LNCaP clone FGC (cell line): Measurements from ENCODE around the gene ELK3.

Source experiments
- DNase-seq: peaks from one replicate; pipeline ENCODE4 v3.0.0-alpha.2; 2011; ENCODE audit warnings: low read depth
- H3K4me3 ChIP-seq: 2 replicates; pipeline ENCODE4 v1.5.1; 2011; ENCODE audit warnings: mild to moderate bottlenecking, low read depth, low read length, control low read depth
- CTCF ChIP-seq: IDR thresholded peaks from 2 replicates; pipeline ENCODE4 v1.5.1; 2012; ENCODE audit warnings: mild to moderate bottlenecking; ENCODE audit not compliant: control insufficient read depth, insufficient read depth; ENCODE audit errors: extremely low read depth

The ELK3 gene

GRCh38 chr12:96238336-96239047 lies 44.3 kb downstream of the ELK3 start:
- TF ChIP-seq CTCF = no peak
- H3K4me3 ChIP-seq = no peak overlapping the region
- DNase-seq = no peak

- no peak overlapping the region for H3K4me3 ChIP-seq
- TF ChIP-seq CTCF = no peak
- DNase-seq = no peak
Measured at GRCh38 chr12:96239711-96240635, 45.8 kb downstream of the ELK3 start.

GRCh38 chr12:96240656-96241055 lies 46.5 kb downstream of the ELK3 start:
- no peak for DNase-seq
- no peak overlapping the region for H3K4me3 ChIP-seq
- TF ChIP-seq CTCF = no peak

- DNase-seq = no peak
- no peak overlapping the region for H3K4me3 ChIP-seq
- no peak for TF ChIP-seq CTCF
Measured at GRCh38 chr12:96241431-96241830, 47.3 kb downstream of the ELK3 start.

- H3K4me3 ChIP-seq = no peak overlapping the region
- no peak for TF ChIP-seq CTCF
- no peak for DNase-seq
Measured at GRCh38 chr12:96241846-96242256, 47.7 kb downstream of the ELK3 start.

GRCh38 chr12:96242597-96242996 lies 48.4 kb downstream of the ELK3 start:
- no peak overlapping the region for H3K4me3 ChIP-seq

More at GRCh38 chr12:96242597-96242996, 48.4 kb downstream of the ELK3 start:
- DNase-seq = no peak
- TF ChIP-seq CTCF = no peak
